ENCODE data around the gene CDHR5. TPM values are rescaled to one million over a fixed set of nuclear protein-coding genes. Genes with fewer than 3 reads are reported as not detected.
"Not testable (repeated sequence)": the region's sequence is repeated elsewhere in the genome, so short reads cannot be mapped to it uniquely, and the experiment has no call there.

Gene CDHR5
- total and polyA plus RNA-seq, 10 donors, result 0.02 to 0.16 (median 0.03) TPM; not detected in 7

GRCh38 chr11:656866-657265 lies 32.1 kb upstream of the CDHR5 start:
- Histone ChIP-seq H3K4me3 (no peak overlapping the region), H3K36me3 (peaks cover 0 to 100% (median 23%) of the 10 kb centered on the region in 6 donors), H3K27ac (no peak overlapping the region), H3K9me3 (no peaks in the 10 kb centered on the region), H3K4me1 (peaks cover 0 to 42% (median 18%) of the 10 kb centered on the region in 6 donors), H3K27me3 (replicated peaks in 1 of 7) (no peaks in the 10 kb centered on the region)
- TF ChIP-seq POLR2AphosphoS5 (IDR thresholded peaks at IDR 0.05) (no peak), CTCF (IDR thresholded peaks at IDR 0.05 in 8 of 11, conservative IDR thresholded peaks at IDR 0.05 in 3 of 11) (no peak), POLR2A (IDR thresholded peaks at IDR 0.05) (no peak)
- 86 to 95% (median 89%) methylated on average over 7 of the region's 7 CpGs for WGBS, 5 donors
- intact Hi-C loops (cut with DNase I; ENCODE audit: low total_unique reads), result no loop called here
- DNase-seq, result no peak

- no peak overlapping the region for H3K4me3 ChIP-seq
- H3K27me3 ChIP-seq (replicated peaks in 1 of 7), result no peaks in the 10 kb centered on the region
- intact Hi-C loops (cut with DNase I; ENCODE audit: low total_unique reads), result no loop called here
- TF ChIP-seq CTCF (IDR thresholded peaks at IDR 0.05 in 8 of 11, conservative IDR thresholded peaks at IDR 0.05 in 3 of 11) (no peak), POLR2A (IDR thresholded peaks at IDR 0.05) (no peak), POLR2AphosphoS5 (IDR thresholded peaks at IDR 0.05) (peak in 1 of 3 donors; percentile 28)
- WGBS, 5 donors, result 89 to 94% (median 91%) methylated on average over 10 to 14 of the region's 14 CpGs
- H3K9me3 ChIP-seq, result no peaks in the 10 kb centered on the region
- peaks cover 0 to 39% (median 16%) of the 10 kb centered on the region in 6 donors for H3K4me1 ChIP-seq
- no peak overlapping the region for H3K27ac ChIP-seq
- DNase-seq, result no peak
- peaks cover 0 to 100% (median 27%) of the 10 kb centered on the region in 6 donors for H3K36me3 ChIP-seq
Measured at GRCh38 chr11:656426-656825, 31.7 kb upstream of the CDHR5 start.

GRCh38 chr11:655036-655726 lies 30.4 kb upstream of the CDHR5 start:
- H3K9me3 ChIP-seq, result no peaks in the 10 kb centered on the region
- H3K27me3 ChIP-seq (replicated peaks in 1 of 7), result no peaks in the 10 kb centered on the region
- intact Hi-C loops (cut with DNase I; ENCODE audit: low total_unique reads), result no loop called here
- H3K27ac ChIP-seq, result no peak overlapping the region
- no peak overlapping the region for H3K4me3 ChIP-seq
- no peak for DNase-seq
- WGBS, 5 donors, result 86 to 93% (median 92%) methylated on average over 26 to 30 of the region's 30 CpGs
- H3K36me3 ChIP-seq, result peaks cover 0 to 100% (median 35%) of the 10 kb centered on the region in 6 donors
- no peak for TF ChIP-seq POLR2A (IDR thresholded peaks at IDR 0.05)
- peak in 1 of 3 donors; percentile 49 for TF ChIP-seq POLR2AphosphoS5 (IDR thresholded peaks at IDR 0.05)
- H3K4me1 ChIP-seq, result peaks cover 0 to 27% (median 10%) of the 10 kb centered on the region in 6 donors

GRCh38 chr11:654444-654843 lies 29.7 kb upstream of the CDHR5 start:
- H3K27ac ChIP-seq; intact Hi-C loops (cut with DNase I; ENCODE audit: low total_unique reads); H3K4me3 ChIP-seq; H3K9me3 ChIP-seq; H3K27me3 ChIP-seq (replicated peaks in 1 of 7); DNase-seq: not testable (repeated sequence)
- WGBS, 5 donors, result 93 to 98% (median 96%) methylated on average over 11 to 12 of the region's 12 CpGs
- Histone ChIP-seq H3K4me1 (peaks cover 0 to 19% (median 7%) of the 10 kb centered on the region in 6 donors), H3K36me3 (peaks cover 0 to 100% (median 28%) of the 10 kb centered on the region in 6 donors)

GRCh38 chr11:653837-654236 lies 29.1 kb upstream of the CDHR5 start:
- Histone ChIP-seq H3K4me3 (no peak overlapping the region), H3K27ac (no peak overlapping the region), H3K9me3 (no peaks in the 10 kb centered on the region), H3K4me1 (peaks cover 0 to 13% (median 4%) of the 10 kb centered on the region in 6 donors), H3K27me3 (replicated peaks in 1 of 7) (no peaks in the 10 kb centered on the region), H3K36me3 (peaks cover 0 to 100% (median 24%) of the 10 kb centered on the region in 6 donors)
- WGBS, 5 donors, result 85 to 95% (median 90%) methylated on average over 12 to 15 of the region's 15 CpGs
- no peak for DNase-seq
- intact Hi-C loops (cut with DNase I; ENCODE audit: low total_unique reads), result no loop called here
- TF ChIP-seq POLR2AphosphoS5 (IDR thresholded peaks at IDR 0.05) (no peak), CTCF (IDR thresholded peaks at IDR 0.05 in 8 of 11, conservative IDR thresholded peaks at IDR 0.05 in 3 of 11) (no peak), POLR2A (IDR thresholded peaks at IDR 0.05) (no peak)

GRCh38 chr11:653136-653535 lies 28.4 kb upstream of the CDHR5 start:
- 77 to 88% (median 82%) methylated on average over 14 of the region's 14 CpGs for WGBS, 5 donors
- H3K36me3 ChIP-seq, result peaks cover 0 to 100% (median 22%) of the 10 kb centered on the region in 6 donors
- DNase-seq; H3K4me3 ChIP-seq; H3K27me3 ChIP-seq (replicated peaks in 1 of 7); H3K9me3 ChIP-seq; H3K27ac ChIP-seq; intact Hi-C loops (cut with DNase I; ENCODE audit: low total_unique reads); H3K4me1 ChIP-seq: not testable (repeated sequence)
